ENCODE results near the gene KDM2B.

DNA sequence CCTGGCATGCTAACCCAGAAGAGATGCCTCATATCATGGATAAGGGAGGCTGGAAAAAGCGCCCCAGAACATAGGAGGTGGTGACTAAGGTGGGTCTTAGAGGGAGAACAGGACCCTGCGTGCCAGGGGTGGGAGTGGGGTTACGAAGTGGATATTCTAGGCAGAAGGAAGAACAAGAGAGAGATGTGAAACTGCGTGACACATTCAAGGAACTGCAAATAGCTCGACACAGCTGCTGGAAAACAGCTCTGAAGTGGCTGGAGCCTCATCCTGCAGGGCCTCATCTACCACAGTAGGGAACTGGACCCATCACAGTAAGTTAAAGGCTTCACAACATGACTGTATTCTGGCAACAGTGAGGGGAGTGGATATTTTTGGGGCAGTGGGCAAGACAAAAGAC, 119.8 kb downstream of the KDM2B start:
- TF ChIP-seq, protein P1, sequence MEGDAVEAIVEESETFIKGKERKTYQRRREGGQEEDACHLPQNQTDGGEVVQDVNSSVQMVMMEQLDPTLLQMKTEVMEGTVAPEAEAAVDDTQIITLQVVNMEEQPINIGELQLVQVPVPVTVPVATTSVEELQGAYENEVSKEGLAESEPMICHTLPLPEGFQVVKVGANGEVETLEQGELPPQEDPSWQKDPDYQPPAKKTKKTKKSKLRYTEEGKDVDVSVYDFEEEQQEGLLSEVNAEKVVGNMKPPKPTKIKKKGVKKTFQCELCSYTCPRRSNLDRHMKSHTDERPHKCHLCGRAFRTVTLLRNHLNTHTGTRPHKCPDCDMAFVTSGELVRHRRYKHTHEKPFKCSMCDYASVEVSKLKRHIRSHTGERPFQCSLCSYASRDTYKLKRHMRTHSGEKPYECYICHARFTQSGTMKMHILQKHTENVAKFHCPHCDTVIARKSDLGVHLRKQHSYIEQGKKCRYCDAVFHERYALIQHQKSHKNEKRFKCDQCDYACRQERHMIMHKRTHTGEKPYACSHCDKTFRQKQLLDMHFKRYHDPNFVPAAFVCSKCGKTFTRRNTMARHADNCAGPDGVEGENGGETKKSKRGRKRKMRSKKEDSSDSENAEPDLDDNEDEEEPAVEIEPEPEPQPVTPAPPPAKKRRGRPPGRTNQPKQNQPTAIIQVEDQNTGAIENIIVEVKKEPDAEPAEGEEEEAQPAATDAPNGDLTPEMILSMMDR (IDR thresholded peaks at IDR 0.05) = no peak
- TF ChIP-seq POLR2A (IDR thresholded peaks at IDR 0.05) = no peak
